ENCODE measurements around the gene HBS1L.

GRCh38 chr6:134954272-134955000 is 100.2 kb downstream of the HBS1L start:
- TF ChIP-seq CTCF (IDR thresholded peaks at IDR 0.05) = no peak
- TF ChIP-seq POLR2A (IDR thresholded peaks at IDR 0.05) = no peak

All from thyroid gland (tissue), 4 donors.